Islet of Langerhans (tissue), 1 donor: ENCODE measurements around the gene DDR1.
"Not testable (repeated sequence)": the region's sequence is repeated elsewhere in the genome, so short reads cannot be mapped to it uniquely, and the experiment has no call there.

ENCODE experiments used
- FAIRE-seq: peaks from one replicate; lab custom pipeline; 2011; peaks lifted over from hg19 to GRCh38; lab: Jason Lieb, UNC

The DDR1 gene

DNA sequence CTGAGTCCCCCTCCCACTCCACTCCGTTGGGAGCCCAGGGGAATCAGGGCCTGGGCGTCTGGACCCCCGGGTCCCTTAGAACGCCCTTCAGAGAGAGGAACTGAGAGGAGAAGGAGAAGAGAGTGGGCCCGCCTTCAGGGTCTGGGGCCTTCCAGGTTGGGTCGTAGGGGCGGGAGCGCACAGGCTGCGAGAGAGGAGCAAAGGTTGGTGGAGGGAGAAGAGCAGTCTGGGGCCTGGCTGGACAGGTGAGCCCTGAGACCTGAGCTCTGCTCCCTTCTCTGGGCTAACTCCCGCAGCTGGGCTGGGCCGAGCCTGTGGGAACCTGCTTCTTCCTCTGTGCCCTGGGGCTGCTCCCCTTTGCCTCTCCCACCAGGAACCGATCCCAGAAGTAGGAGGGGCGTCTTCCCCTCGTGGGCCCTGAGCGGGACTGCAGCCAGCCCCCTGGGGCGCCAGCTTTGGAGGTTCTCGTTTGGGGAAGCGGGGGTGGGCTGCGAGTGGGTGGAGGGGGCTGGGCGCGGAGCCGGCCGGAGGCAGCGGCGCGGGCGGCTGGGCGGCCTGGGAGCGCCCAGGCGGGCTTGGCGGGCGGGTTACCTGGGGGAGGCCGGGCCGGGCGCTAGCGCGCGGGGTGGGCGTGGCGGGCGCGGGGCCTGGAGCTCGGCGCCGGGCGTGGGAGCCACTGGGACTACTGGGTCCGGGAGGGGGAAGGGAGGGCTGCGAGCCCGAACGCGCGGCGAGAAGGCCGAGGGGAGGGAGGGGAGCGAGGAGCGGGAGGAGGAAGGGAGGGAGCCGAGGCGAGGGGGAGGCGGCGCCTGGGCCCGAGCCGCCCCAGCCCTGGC is at the start of gene DDR1:
Gene DDR1, plus strand, starts transcription at position 835 of the 836 bp plus-strand sequence. CDS start 4,211 bp downstream, outside the sequence.
- no peak for FAIRE-seq

DNA sequence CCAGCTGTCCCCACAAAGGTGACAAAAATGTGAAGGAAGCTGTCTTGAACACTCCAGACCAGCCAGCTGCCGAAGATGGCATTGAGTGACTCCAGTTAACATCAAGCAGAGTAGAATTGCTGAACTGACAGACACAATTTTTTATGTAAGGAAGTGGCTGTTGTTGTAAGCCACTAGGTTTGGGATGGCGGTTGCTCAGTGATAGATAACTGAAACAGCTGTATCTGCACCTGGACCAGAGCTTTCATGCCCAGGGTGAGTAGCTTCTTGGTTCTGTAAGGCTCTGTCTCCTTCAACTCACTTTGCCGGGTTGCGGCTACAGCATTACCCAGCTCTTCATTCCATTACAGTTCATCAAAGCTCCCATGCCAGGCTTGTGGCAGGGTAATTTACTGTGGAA is 49.7 kb upstream of the DDR1 start:
- FAIRE-seq: no peak

- FAIRE-seq: no peak
Observed at GRCh38 chr6:30835576-30835975, 48.7 kb upstream of the DDR1 start.

DNA sequence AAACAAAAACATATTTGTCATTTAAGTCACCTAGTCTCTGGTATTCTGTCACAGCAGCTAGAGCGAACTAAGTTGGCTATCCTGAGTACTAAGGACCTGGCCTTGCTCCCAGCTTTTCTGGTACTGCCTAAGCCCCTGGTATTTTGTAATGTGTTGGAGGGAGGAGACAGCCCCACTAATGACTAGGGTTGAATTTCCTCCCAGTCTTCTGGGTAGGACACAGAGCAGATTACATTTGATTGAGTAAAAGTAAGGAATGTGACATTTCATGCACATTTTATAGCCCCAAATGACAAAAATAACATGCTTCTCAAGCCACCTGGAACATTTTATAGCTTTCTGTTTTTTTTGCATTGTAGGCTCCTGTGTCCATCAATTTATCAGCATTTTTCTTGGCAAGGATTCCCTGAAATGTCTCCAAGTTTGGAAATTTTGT is 47.9 kb upstream of the DDR1 start:
- no peak for FAIRE-seq

- FAIRE-seq: no peak
Observed at GRCh38 chr6:30836957-30837356, 47.4 kb upstream of the DDR1 start.

DNA sequence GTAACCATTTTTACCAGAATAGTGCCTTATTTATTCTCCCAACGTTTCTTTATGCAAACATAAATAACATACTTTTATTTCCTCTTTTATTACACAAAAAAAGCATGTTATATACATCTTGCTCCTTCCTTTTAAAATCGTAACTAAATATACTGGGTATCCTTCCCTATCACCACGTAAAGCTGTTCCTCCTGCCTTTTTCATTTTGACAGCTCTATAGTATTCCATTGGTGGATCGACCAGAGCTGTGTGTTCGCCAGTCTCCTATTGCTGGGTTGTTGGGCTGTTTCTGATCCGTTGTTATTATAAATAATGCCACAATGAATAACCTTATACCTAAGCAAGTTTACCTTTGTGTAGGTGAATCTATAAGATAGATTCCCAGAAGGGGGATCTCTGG is 46.9 kb upstream of the DDR1 start:
- no peak for FAIRE-seq

GRCh38 chr6:30837870-30838269 is 46.4 kb upstream of the DDR1 start:
- FAIRE-seq: no peak

GRCh38 chr6:30839671-30840070 is 44.6 kb upstream of the DDR1 start:
- no peak for FAIRE-seq

GRCh38 chr6:30840084-30840934 is 44.0 kb upstream of the DDR1 start:
- FAIRE-seq: no peak

GRCh38 chr6:30840935-30841643 is 43.2 kb upstream of the DDR1 start:
- no peak for FAIRE-seq

DNA sequence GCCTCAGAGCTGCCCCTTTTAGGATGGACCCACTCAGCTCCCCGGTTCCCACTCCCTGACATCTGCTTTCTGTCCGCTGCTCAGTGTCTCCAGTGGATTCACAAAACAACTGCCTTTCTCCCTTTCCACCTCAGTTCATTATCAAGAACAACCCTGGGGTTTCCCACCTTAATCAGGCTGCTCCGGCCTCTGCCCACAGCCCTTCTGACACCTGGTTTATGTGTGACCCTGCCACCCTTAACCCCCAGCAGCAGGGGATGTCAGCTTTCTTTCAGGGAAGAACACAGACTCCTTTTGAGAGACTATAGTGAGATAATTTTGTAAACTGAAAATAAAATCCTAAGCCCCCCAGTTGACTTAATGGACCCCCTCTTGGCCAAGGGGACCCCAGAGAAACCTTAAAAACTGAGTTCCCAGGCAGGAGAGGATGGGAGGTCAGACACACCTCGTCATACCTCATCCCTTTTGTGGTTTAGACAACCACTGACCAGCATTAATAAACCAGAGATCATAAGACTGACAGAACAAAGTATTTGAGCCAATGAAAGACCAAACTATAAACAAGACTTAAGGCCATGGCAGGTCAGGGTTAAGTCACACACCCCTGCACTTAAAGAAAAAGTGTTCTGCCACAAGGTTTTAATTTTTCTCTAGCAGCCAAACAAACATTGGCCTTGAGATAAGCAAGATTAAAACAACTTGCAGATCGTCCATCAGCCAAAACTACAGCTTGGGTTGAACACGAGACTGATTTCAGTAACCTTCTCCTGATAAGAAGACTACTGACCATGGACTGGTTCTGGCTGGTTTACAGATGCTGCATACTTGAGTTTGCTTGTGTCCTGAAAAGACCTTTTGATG is 42.4 kb upstream of the DDR1 start:
- FAIRE-seq: no peak

GRCh38 chr6:30842754-30843610 is 41.3 kb upstream of the DDR1 start:
- no peak for FAIRE-seq

GRCh38 chr6:30843611-30843998 is 40.7 kb upstream of the DDR1 start:
- FAIRE-seq: no peak

DNA sequence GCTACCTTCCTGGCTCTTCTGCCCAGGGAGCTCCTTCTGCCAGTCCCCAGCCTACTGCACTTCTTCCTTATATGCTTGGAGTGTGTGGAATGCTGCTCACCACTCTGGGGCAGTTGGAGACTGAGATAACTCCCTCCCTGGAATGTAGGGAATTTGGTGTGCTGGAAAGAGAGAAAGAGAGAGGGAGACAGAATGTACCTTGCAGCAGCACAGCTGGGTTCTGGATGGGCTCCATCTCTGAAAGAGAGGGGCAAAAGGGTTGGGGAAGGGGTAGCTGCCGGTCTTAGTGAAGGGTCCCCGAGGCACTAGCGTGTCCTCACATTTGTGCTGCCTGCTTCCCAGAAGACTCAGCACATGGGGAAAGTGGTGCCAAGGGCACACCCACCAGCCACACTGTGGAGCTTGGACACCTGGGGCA is 40.2 kb upstream of the DDR1 start:
- FAIRE-seq: no peak

DNA sequence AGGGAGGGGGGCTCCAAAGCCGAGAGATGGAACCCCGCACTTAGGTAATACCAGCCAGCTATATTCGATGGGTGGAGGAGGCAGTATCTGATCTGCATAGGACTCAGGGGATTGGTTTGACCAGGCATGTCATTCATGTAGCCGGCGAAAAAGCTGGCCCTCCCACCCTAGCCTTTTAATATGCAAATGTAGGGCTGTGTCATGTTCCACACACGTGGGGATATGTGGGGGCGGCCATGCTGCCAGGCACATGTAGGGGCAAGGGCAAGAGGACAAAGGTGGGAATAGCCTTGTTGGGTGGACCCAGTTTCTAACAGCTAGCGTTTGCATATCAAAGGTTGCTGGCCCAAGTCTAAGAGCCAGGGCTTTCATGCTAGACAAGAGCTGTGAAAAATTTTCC is 39.1 kb upstream of the DDR1 start:
- FAIRE-seq: no peak

- FAIRE-seq: no peak
Observed at GRCh38 chr6:30847421-30847970, 36.8 kb upstream of the DDR1 start.

DNA sequence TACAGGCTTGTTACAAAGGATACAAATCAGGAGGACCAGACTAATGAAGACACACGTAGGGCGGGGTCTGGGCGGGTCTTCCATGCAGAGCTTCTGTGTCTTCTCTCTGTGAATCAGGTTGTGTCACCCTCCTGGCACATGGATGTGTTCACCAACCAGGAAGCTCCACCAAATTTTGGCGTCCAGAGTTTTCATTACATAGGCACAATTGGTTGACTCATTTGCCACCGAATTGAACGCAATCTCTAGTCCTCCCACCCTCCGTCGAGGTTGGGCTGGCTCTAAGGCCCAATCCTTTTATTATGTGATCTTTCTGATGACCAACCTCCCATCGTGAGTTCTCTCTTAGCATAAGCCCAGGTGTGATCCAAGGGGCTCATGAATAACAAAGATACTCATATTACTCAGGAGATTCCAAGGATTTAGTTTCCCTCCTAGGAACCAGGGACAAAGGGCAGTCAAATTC is 36.3 kb upstream of the DDR1 start:
- FAIRE-seq: no peak

DNA sequence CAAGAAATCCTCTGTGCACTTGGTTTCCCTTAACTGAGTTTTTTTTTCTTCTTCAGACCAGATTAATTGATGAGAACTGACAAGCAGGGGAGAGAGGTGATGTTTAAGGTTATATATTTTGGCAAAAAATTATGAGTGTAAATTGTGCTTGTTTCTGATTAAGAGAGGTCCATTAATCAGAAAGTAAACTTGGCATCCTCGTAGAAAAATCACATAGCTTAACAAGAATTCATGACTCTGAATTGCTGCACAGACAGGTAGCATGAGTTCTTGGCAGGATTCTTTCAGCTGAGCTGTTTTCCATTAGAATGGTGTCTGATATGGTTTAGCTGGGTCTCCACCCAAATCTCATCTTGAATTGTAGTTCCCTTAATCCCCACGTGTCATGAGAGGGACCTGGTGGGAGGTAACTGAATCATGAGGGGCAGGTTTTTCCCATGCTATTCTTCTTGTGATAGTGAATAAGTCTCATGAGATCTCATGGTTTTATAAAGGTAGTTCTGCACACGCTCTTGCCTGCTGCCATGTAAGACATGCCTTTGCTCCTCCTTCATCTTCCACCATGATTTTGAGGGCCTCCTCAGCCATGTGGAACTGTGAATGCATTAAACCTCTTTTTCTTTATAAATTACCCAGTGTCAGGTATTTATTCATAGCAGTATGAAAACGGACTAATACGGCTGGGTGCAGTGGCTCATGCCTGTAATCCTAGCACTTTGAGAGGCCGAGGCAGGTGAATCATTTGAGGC is 34.2 kb upstream of the DDR1 start:
- no peak for FAIRE-seq

- not testable (repeated sequence) for FAIRE-seq
Observed at GRCh38 chr6:30852459-30852858, 31.9 kb upstream of the DDR1 start.
